Activated CD4-positive, alpha-beta T cell treated with anti-CD3 and anti-CD28 coated beads, Interleukin-2, amount 10 ng/mL, durations not matched to agents 24 days and 14 days (primary cell): Measurements from ENCODE around the gene SNRPB2. TPM values are rescaled to one million over a fixed set of nuclear protein-coding genes. Genes with fewer than 3 reads are reported as not detected.
A peak's percentile ranks its signal among the peaks of the same experiment; 100 is the strongest.

Source experiments
- DNase-seq: peaks from one replicate; pipeline ENCODE4 v3.0.0; 2022
- H3K27ac Mint-ChIP-seq: one replicate; pipeline ENCODE4 v1.8.0; 2022; ENCODE audit warnings: mild to moderate bottlenecking, mixed read lengths
- H3K27me3 Mint-ChIP-seq: one replicate; pipeline ENCODE4 v1.8.0; 2022; ENCODE audit warnings: mixed read lengths
- H3K36me3 Mint-ChIP-seq: one replicate; pipeline ENCODE4 v1.8.0; 2022; ENCODE audit warnings: low read depth, mild to moderate bottlenecking, mixed read lengths
- H3K4me1 Mint-ChIP-seq: one replicate; pipeline ENCODE4 v1.8.0; 2021; ENCODE audit warnings: mixed read lengths
- H3K4me3 Mint-ChIP-seq: one replicate; pipeline ENCODE4 v1.8.0; 2022; ENCODE audit warnings: mild to moderate bottlenecking, moderate library complexity, mixed read lengths
- H3K9me3 Mint-ChIP-seq: one replicate; pipeline ENCODE4 v1.8.0; 2021; ENCODE audit warnings: mixed read lengths
- intact Hi-C: fragments of 100-400 bp; cut with micrococcal nuclease; formaldehyde crosslinking; loops from one replicate; pipeline ENCODE4 v1.15.1; 2023
- total RNA-seq: library from RNA; stranded (reverse); gene quantifications from 2 replicates; pipeline ENCODE4 v1.2.3, GENCODE V29; 2022

The SNRPB2 gene
- total RNA-seq, 1 donor from 2014 or later, result 134 TPM

DNA sequence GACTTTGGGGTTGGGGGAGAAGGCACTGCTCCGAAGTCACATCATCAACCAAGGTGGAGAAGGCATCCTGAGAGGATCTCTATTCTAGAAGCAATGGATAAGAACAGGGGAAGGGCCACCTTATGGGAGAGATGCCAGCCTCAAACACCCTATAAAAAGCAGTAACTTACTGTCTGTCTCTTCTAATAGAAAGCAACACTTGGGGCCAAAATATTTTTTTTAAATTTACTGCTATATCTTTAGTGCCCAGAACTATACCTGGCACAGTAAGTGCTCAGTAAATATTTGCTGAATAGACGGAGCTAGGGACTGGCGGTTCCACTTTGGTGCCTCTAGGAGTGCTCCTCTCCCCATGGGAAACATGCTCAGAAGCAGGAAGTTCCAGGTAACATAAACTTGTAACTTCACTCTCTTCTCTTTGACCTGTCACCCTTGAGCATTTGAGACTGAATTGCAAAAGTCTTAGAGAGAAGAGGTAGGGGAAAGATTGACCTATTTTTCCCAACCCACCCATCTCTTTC lies 17.5 kb downstream of the SNRPB2 start:
- no peak overlapping the region for H3K27ac Mint-ChIP-seq
- no peak overlapping the region for H3K4me3 Mint-ChIP-seq
- DNase-seq, result no peak
- H3K36me3 Mint-ChIP-seq, result peaks cover 7% of the 10 kb centered on the region
- H3K4me1 Mint-ChIP-seq, result peaks cover 2% of the 10 kb centered on the region
- H3K9me3 Mint-ChIP-seq, result no peaks in the 10 kb centered on the region
- H3K27me3 Mint-ChIP-seq, result peaks cover 28% of the 10 kb centered on the region
- intact Hi-C loops, result no loop called here

DNA sequence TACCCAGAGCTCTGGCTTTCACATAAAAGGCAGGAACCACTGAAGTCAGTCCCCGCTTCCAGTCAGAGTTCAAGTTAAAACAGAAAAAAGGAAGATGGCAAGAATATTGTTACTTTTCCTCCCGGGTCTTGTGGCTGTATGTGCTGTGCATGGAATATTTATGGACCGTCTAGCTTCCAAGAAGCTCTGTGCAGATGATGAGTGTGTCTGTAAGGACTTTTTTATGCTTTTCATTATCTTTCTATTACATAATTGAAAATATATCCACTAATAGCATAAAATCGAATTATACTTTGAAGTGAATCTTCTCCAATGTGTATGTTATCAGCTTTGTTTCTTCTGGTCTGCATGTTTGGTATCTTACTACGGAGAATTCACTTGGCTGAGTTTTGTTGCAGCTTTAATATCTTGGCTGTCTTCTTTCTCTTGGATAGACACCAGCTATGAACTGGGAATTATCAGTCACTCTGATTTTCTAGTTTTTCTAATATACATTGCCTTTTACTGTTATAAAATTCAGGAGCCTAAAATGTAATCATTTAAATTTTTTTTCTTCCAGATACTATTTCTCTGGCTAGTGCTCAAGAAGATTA lies 18.6 kb downstream of the SNRPB2 start, which contains the start of gene OTOR:
Gene OTOR (plus strand): TSS at position 51 of the 593 bp plus-strand sequence. CDS start 44 bp downstream, at position 95.
- peaks cover 30% of the 10 kb centered on the region for H3K27me3 Mint-ChIP-seq
- H3K4me1 Mint-ChIP-seq, result peaks cover 2% of the 10 kb centered on the region
- H3K27ac Mint-ChIP-seq, result no peak within 1 kb of the TSS
- H3K9me3 Mint-ChIP-seq, result no peaks in the 10 kb centered on the region
- H3K4me3 Mint-ChIP-seq, result no peak within 1 kb of the TSS
- H3K36me3 Mint-ChIP-seq, result peaks cover 3% of the 10 kb centered on the region
- no peak for DNase-seq
- intact Hi-C loops, result no loop called here

DNA sequence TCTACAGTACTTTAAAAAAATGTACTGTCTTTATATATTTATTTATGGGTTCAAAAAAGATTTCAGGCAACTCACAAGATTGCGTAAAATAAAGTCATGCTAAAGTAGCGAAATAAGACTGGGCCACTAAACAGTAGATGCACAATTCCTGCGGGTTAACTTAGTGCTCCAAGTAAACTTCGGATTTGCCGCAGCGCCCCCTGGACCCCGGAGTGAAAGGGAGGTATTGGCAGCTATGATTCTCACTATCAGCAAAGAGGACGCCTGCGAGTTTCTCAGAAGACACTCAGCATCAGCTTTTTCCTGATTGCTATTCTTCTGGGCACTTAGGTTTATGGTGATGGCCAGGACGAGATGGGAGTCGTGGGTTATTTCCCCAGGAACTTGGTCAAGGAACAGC lies 19.7 kb downstream of the SNRPB2 start:
- Mint-ChIP-seq H3K4me1 (peaks cover 2% of the 10 kb centered on the region), H3K9me3 (no peaks in the 10 kb centered on the region), H3K27ac (no peak overlapping the region), H3K27me3 (peaks cover 30% of the 10 kb centered on the region), H3K36me3 (no peaks in the 10 kb centered on the region), H3K4me3 (no peak overlapping the region)
- no peak for DNase-seq
- intact Hi-C loops, result no loop called here

DNA sequence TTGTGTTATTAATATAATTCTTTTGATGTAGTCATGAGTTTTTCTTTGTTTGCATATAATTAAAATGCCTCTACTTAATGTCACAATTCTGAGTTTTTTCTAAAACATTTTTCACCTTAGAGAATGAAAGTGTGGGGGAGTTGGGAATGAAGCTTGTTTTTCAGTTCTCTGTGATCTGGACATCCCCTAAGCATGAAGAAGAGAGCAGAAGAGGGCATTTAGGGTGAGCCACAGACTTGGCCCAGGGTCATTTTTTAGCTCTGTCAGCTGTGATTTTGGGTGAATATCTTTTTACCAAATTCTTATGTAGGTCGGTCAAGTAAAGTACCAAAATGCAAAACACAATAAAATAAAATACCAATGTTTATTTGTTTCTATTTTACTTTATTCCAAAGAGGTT lies 22.3 kb downstream of the SNRPB2 start:
- DNase-seq, result no peak
- intact Hi-C loops, result no loop called here
- no peaks in the 10 kb centered on the region for H3K9me3 Mint-ChIP-seq
- peaks cover 2% of the 10 kb centered on the region for H3K4me1 Mint-ChIP-seq
- peaks cover 20% of the 10 kb centered on the region for H3K27me3 Mint-ChIP-seq
- no peak overlapping the region for H3K4me3 Mint-ChIP-seq
- H3K36me3 Mint-ChIP-seq, result no peaks in the 10 kb centered on the region
- H3K27ac Mint-ChIP-seq, result no peak overlapping the region

DNA sequence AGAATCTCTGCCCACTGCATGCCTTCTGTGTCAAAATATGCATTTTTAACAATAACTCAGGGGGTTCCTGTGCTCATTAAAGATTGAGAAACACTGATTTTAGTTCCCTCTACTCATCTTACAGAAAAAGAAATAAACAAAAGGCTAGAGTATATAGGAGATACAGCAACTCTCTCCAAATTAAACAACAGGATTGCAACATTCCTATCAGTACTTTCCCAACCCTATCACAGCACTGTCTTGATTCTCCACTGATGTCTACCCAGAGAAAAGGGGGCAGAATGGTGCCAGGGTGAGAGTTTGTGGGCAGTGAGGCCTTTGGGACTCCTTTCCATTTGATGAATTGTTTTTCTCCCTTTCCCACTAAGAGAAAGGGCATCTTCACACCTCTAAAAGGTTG lies 23.1 kb downstream of the SNRPB2 start:
- H3K4me3 Mint-ChIP-seq, result no peak overlapping the region
- no peaks in the 10 kb centered on the region for H3K36me3 Mint-ChIP-seq
- H3K9me3 Mint-ChIP-seq, result no peaks in the 10 kb centered on the region
- peaks cover 22% of the 10 kb centered on the region for H3K27me3 Mint-ChIP-seq
- H3K4me1 Mint-ChIP-seq, result peaks cover 2% of the 10 kb centered on the region
- intact Hi-C loops, result no loop called here
- DNase-seq, result no peak
- H3K27ac Mint-ChIP-seq, result no peak overlapping the region

DNA sequence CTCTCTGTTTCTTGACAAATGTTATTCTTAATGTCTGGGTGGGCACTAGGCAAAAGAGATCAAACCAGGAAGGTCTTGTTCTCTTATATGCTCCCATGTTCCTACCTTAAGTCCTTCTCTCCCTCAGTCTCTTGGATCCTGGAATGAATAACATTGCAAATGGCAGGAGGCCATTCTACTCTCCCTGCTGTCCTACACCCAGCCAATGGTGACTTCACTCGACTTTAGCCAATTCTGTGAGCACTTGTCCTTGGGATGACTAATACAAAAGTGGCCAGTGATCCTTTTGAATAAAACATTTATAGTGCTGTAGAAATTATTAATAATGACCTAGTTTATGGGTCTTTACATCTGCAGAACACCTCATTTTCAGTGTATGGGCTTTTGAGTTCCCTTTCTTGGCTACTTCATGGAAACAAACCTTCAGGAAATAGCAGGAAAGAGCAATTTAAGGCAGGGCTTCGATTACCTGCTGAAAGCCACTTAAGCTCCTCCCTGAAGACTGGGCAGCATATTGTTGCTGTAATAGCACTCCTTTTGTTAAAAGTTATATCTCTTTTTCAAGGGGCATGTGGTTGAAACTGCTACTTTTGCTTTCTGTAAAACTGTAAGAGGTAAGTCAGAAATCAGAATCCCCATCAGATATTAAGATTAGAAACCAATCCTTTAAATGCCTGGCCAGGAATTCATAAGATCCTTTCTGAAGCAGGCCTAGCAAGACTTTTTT lies 28.8 kb downstream of the SNRPB2 start:
- DNase-seq, result no peak
- no peaks in the 10 kb centered on the region for H3K9me3 Mint-ChIP-seq
- H3K27me3 Mint-ChIP-seq, result peaks cover 9% of the 10 kb centered on the region
- H3K36me3 Mint-ChIP-seq, result no peaks in the 10 kb centered on the region
- no peak overlapping the region for H3K27ac Mint-ChIP-seq
- no peaks in the 10 kb centered on the region for H3K4me1 Mint-ChIP-seq
- intact Hi-C loops, result no loop called here
- H3K4me3 Mint-ChIP-seq, result no peak overlapping the region

DNA sequence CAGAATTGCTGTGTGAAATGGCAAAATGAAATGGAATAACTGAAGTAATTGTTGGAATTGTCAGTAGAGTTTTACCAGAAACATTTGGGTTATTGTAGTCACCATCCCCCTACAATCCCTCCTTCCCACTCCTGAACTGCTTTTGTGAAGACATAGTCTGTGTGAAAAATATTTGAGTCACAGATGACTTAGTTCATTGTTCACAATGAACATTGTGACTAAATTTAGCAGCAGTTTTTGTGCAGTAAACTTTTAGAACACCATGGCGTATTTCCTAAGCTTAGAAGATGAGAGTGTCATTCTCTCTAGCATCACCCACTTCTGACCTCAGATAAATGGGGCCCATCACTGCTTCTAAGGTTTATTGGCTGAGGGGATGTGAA lies 29.3 kb downstream of the SNRPB2 start:
- H3K4me3 Mint-ChIP-seq, result no peak overlapping the region
- no peaks in the 10 kb centered on the region for H3K4me1 Mint-ChIP-seq
- no peak for DNase-seq
- H3K9me3 Mint-ChIP-seq, result no peaks in the 10 kb centered on the region
- intact Hi-C loops, result no loop called here
- peaks cover 9% of the 10 kb centered on the region for H3K27me3 Mint-ChIP-seq
- H3K27ac Mint-ChIP-seq, result no peak overlapping the region
- no peaks in the 10 kb centered on the region for H3K36me3 Mint-ChIP-seq

DNA sequence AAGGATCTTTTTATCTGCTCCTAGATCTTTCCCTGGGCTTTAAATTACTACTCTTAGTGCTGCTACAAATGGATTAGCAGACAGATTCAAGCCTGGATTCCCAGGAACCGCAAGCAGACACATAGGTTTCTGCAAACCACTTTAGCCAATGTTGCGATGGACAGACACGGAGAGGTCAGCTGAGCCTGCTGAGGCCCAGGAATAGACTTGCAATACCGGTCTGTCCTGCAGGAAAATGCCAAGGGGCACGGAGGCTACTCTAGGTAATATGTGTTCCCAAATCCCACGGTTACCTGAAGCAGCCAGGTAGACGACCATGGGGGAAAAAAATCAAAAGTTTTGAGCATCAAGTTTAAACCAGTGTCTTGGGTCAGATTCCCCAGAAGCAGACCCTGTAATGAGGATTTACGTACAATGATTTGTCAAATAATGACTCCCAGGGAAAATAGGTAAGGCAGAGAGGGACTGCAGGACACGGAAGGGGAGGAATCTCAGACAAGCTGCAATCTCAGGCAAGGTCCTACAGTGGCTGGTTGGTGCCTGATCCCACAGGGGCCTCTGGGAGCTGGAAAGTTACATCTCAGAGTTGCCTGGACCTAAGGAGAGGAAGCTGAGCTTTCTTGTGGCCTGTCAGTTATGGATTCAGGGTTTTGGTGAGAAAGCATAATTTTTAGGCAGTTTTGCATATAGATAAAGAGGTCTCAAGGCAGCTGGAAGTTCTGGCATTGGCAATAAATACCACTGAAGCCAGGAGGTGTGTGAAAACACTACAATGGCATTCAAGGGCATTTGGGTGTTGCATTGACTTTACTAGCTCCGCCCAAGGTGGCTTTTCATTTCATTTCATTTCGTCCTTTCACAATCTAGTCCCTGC lies 30.8 kb downstream of the SNRPB2 start:
- Mint-ChIP-seq H3K36me3 (no peaks in the 10 kb centered on the region), H3K4me3 (no peak overlapping the region), H3K27ac (no peak overlapping the region), H3K27me3 (peaks cover 12% of the 10 kb centered on the region), H3K9me3 (no peaks in the 10 kb centered on the region), H3K4me1 (no peaks in the 10 kb centered on the region)
- intact Hi-C loops, result loop anchor here (1.0 kb wide), 2 partner anchors 59 to 242 kb away; no protein-coding TSS in a partner anchor
- no peak for DNase-seq

DNA sequence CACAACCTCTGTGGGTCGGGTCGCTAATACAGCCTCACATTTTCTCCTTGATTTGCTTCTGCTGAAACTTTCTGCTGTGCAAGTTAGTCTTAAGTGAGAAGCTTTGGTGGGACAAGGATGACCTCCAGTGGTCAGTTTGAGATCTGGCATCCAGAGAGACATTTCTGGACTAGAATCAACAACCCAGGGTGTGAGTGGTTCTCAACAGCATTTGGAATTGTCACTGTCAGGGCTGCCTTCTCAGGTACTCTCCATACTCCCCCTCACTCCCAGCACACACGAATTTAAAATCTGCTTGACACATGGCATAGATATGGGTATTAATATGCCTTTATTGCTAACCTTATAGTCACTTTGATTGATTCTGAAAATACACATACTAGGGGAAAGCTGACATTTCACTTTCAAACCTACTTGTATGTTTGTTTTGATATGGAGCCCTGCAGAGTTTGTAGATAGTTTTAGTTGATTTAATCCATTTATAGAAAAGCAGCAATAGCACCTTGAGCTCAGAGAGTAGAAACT lies 31.5 kb downstream of the SNRPB2 start:
- intact Hi-C loops, result loop anchor here (1.0 kb wide), 2 partner anchors 60 to 243 kb away; no protein-coding TSS in a partner anchor
- H3K4me1 Mint-ChIP-seq, result no peaks in the 10 kb centered on the region
- H3K36me3 Mint-ChIP-seq, result no peaks in the 10 kb centered on the region
- DNase-seq, result peak; percentile 84
- peaks cover 15% of the 10 kb centered on the region for H3K27me3 Mint-ChIP-seq
- no peak overlapping the region for H3K4me3 Mint-ChIP-seq
- no peak overlapping the region for H3K27ac Mint-ChIP-seq
- no peaks in the 10 kb centered on the region for H3K9me3 Mint-ChIP-seq

DNA sequence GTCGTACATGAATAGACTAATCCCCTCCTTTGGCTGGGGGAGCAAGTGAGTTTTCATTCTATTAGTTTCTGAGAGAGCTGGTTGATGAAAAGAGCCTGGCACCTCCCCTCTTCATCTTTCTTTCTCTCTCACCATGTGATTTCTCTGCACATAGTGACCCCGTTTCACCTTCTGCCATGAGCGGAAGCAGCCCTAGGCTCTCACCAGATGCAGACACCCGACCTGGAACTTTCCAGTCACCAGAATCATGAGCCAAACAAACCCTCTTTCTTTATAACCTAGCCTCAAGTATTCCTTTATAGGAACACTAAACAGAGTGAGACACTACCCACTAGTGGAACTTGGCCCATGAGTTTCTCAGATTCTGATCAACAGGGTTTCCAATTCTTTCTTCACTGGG lies 34.7 kb downstream of the SNRPB2 start:
- Mint-ChIP-seq H3K4me3 (no peak overlapping the region), H3K36me3 (no peaks in the 10 kb centered on the region), H3K9me3 (no peaks in the 10 kb centered on the region), H3K27ac (no peak overlapping the region), H3K27me3 (peaks cover 17% of the 10 kb centered on the region), H3K4me1 (no peaks in the 10 kb centered on the region)
- DNase-seq, result no peak
- intact Hi-C loops, result no loop called here

DNA sequence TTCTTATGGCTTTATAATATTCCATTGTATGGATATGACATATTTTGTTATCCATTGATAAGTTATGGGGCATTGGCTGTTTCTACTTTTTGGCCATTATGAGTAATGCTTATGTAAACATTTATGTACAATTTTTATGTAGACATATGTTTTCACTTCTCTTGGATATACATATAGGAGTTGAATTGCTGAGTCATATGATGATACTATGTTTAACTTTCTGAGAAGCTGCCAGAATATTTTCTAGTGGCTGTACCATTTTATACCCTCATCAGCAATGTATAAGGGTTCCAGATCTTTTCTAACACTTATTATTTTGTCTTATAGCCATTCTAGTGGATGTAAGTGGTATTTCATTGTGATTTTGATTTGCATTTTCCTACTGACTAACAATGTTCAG lies 41.4 kb downstream of the SNRPB2 start:
- Mint-ChIP-seq H3K36me3 (no peaks in the 10 kb centered on the region), H3K27me3 (peaks cover 9% of the 10 kb centered on the region), H3K4me3 (no peak overlapping the region), H3K27ac (no peak overlapping the region), H3K9me3 (no peaks in the 10 kb centered on the region), H3K4me1 (no peaks in the 10 kb centered on the region)
- intact Hi-C loops, result no loop called here
- no peak for DNase-seq

DNA sequence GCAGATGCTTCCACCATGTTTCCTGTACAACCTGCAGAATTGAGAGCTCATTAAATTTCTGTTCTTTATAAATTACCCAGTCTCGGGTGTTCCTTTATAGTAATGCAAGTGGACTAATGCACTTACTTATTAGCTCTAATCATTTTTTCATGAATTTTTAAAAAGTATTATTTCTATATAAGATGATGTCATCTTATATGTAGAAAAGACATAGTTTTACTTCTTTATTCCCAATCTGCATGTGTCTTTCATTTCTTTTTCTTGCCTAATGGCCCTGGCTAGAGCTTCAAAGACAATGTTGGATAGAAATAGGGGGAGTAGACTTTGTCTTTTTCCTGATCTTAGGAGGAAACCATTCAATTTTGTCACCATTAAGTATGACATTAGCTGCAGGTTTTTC lies 46.1 kb downstream of the SNRPB2 start:
- H3K9me3 Mint-ChIP-seq, result no peaks in the 10 kb centered on the region
- peaks cover 3% of the 10 kb centered on the region for H3K27me3 Mint-ChIP-seq
- H3K4me3 Mint-ChIP-seq, result no peak overlapping the region
- intact Hi-C loops, result no loop called here
- no peaks in the 10 kb centered on the region for H3K36me3 Mint-ChIP-seq
- H3K4me1 Mint-ChIP-seq, result no peaks in the 10 kb centered on the region
- H3K27ac Mint-ChIP-seq, result no peak overlapping the region
- DNase-seq, result no peak

DNA sequence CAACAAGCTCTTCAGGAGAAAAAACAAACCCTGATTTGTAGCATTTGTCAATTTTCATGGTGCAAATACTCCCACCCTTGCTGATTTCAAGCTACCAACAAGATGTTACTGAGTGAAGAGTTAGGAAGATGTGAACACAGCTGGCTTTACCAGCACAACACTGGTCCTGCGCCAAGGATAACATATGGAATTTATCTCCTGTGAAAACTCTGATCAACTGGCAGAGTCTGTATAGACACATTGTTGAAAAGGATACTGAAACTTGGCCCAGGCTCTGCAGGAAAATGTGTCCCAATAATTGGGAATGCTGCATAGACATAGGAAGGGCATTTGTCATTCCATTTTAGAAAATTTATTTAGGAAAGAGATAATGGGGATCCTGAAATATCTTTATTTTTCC lies 47.3 kb downstream of the SNRPB2 start:
- H3K4me3 Mint-ChIP-seq, result no peak overlapping the region
- no peaks in the 10 kb centered on the region for H3K4me1 Mint-ChIP-seq
- peaks cover 3% of the 10 kb centered on the region for H3K27me3 Mint-ChIP-seq
- H3K27ac Mint-ChIP-seq, result no peak overlapping the region
- intact Hi-C loops, result no loop called here
- DNase-seq, result no peak
- no peaks in the 10 kb centered on the region for H3K9me3 Mint-ChIP-seq
- H3K36me3 Mint-ChIP-seq, result no peaks in the 10 kb centered on the region

DNA sequence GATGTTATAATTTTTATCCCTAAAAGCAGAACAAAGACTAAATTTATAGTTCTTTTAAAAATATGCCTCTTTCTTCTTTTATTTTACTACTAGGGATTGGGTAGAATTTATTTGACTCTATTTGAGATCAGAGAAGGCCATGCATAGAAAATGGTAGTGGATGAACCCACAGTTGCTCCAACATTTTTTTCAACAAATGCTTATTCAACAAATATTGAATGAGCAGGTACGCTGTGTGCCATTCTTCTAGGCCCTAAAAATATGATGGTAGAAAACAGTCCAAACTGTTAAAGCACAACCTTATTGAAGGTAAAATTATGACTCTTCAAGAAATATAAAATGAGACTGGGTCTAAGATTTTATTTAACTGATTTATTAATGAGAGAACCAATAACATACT lies 48.3 kb downstream of the SNRPB2 start:
- Mint-ChIP-seq H3K4me1 (no peaks in the 10 kb centered on the region), H3K36me3 (no peaks in the 10 kb centered on the region), H3K27ac (no peak overlapping the region), H3K9me3 (no peaks in the 10 kb centered on the region), H3K4me3 (no peak overlapping the region), H3K27me3 (peaks cover 2% of the 10 kb centered on the region)
- intact Hi-C loops, result no loop called here
- no peak for DNase-seq
